PFSK-1 (cell line): ENCODE data around the gene HOXD12.

Experiments used
- FOXP2 ChIP-seq: optimal IDR thresholded peaks from 2 replicates; pipeline ENCODE3; 2011; ENCODE audit warnings: borderline replicate concordance, control low read depth, inconsistent platforms; ENCODE audit not compliant: insufficient read depth; ENCODE audit errors: extremely low read length, extremely low read depth
- POLR2AphosphoS5 ChIP-seq: IDR thresholded peaks from 2 replicates; pipeline ENCODE4 v1.6.1; 2012; ENCODE audit warnings: low read depth, mild to moderate bottlenecking, control low read depth, low read length, moderate library complexity
- SIN3A ChIP-seq: IDR thresholded peaks from 2 replicates; pipeline ENCODE4 v1.6.1; 2012; ENCODE audit warnings: mild to moderate bottlenecking, low read length, moderate library complexity, borderline replicate concordance; ENCODE audit not compliant: insufficient read depth
- TAF1 ChIP-seq: IDR thresholded peaks from 2 replicates; pipeline ENCODE4 v1.6.1; 2012; ENCODE audit warnings: low read length, control low read depth, borderline replicate concordance; ENCODE audit not compliant: insufficient read depth
- TF ChIP-seq, protein P1 (sequence below), 2 experiments: IDR thresholded peaks; 2 replicates each; pipeline versions ENCODE4 v1.6.1 to v1.8.0; 2011 to 2012; ENCODE audit warnings: low read depth in 2 of 2, low read length in 2 of 2, control low read depth in 1 of 2, inconsistent platforms in 1 of 2, mild to moderate bottlenecking in 1 of 2, moderate library complexity in 1 of 2; ENCODE audit not compliant: insufficient read depth in 1 of 2

Gene HOXD12

DNA sequence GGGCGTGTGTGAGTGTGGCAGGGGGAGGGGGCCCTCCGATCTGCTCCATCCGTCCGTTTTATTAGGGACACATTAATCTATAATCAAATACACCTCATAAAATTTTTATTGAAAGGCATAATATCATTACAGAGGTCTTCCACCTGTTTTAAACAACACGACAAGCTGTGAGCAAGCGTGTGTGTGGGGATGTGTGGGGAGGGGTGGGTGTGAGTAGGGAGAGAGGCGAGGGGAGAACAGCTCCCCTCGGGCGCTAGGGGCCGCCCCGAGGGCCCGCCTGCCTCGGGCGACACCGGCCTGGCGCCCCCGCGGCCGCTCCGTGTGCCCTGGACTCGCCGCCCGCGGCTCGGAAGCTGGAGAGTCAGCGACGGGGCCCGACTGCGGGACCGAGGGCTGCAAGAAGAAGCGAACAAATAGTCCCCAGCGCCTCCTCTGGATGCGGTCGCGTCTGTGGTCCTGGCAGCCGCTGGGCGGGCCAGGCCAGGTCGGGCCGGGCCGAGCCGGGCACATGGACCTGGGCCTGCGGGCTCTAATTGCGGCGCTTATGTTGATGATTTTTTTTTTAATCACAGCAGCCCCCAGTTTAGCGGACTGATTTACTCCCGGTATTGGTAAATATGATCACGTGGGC is 22.6 kb downstream of the HOXD12 start:
- TF ChIP-seq TAF1 (no peak), FOXP2 (no peak)

GRCh38 chr2:176122683-176123410 is 23.3 kb downstream of the HOXD12 start, which contains the start of gene HOXD9:
HOXD9 (plus strand) TSS chr2:176122719; CDS start chr2:176122769, 50 bp downstream.
- TF ChIP-seq FOXP2 (no peak), TAF1 (no peak), SIN3A (no peak), POLR2AphosphoS5 (no peak)
- TF ChIP-seq, protein P1, sequence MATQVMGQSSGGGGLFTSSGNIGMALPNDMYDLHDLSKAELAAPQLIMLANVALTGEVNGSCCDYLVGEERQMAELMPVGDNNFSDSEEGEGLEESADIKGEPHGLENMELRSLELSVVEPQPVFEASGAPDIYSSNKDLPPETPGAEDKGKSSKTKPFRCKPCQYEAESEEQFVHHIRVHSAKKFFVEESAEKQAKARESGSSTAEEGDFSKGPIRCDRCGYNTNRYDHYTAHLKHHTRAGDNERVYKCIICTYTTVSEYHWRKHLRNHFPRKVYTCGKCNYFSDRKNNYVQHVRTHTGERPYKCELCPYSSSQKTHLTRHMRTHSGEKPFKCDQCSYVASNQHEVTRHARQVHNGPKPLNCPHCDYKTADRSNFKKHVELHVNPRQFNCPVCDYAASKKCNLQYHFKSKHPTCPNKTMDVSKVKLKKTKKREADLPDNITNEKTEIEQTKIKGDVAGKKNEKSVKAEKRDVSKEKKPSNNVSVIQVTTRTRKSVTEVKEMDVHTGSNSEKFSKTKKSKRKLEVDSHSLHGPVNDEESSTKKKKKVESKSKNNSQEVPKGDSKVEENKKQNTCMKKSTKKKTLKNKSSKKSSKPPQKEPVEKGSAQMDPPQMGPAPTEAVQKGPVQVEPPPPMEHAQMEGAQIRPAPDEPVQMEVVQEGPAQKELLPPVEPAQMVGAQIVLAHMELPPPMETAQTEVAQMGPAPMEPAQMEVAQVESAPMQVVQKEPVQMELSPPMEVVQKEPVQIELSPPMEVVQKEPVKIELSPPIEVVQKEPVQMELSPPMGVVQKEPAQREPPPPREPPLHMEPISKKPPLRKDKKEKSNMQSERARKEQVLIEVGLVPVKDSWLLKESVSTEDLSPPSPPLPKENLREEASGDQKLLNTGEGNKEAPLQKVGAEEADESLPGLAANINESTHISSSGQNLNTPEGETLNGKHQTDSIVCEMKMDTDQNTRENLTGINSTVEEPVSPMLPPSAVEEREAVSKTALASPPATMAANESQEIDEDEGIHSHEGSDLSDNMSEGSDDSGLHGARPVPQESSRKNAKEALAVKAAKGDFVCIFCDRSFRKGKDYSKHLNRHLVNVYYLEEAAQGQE (IDR thresholded peaks at IDR 0.05; ENCODE audit: insufficient read depth in 1 of 2, low read depth in 2 of 2, low read length in 2 of 2), result no peak

GRCh38 chr2:176123411-176124109 is 24.0 kb downstream of the HOXD12 start:
- TF ChIP-seq TAF1 (no peak), FOXP2 (no peak), POLR2AphosphoS5 (no peak)
- TF ChIP-seq, protein P1 (IDR thresholded peaks at IDR 0.05; ENCODE audit: insufficient read depth in 1 of 2, low read depth in 2 of 2, low read length in 2 of 2), result no peak

GRCh38 chr2:176124110-176124946 is 24.7 kb downstream of the HOXD12 start:
- no peak for TF ChIP-seq SIN3A
- no peak for TF ChIP-seq POLR2AphosphoS5
- TF ChIP-seq, protein P1 (IDR thresholded peaks at IDR 0.05; ENCODE audit: insufficient read depth in 1 of 2, low read depth in 2 of 2, low read length in 2 of 2), result no peak
- no peak for TF ChIP-seq TAF1
- TF ChIP-seq FOXP2, result no peak
